Hepatocyte (in vitro differentiated cells): ENCODE measurements around the gene VPS72.

Source experiments
- CTCF ChIP-seq: fragments of 200-600 bp; sonication (generic); IDR thresholded peaks from 2 replicates; pipeline ENCODE4 v1.5.1; 2016; ENCODE audit warnings: antibody characterized with exemption, mild to moderate bottlenecking; ENCODE audit not compliant: poor library complexity
- EZH2phosphoT487 ChIP-seq: fragments of 200-600 bp; sonication (generic); IDR thresholded peaks from one replicate; pipeline ENCODE4 v1.6.1; 2018; ENCODE audit warnings: antibody characterized with exemption, mild to moderate bottlenecking, low read depth, moderate library complexity; ENCODE audit not compliant: unreplicated experiment, severe bottlenecking

- no peak for TF ChIP-seq CTCF
- TF ChIP-seq EZH2phosphoT487: no peak
Measured at GRCh38 chr1:151211972-151212705, 22.1 kb upstream of the VPS72 start.
